ENCODE measurements around the gene LRRC26. TPM values are rescaled to one million over a fixed set of nuclear protein-coding genes. Genes with fewer than 3 reads are reported as not detected.
A peak's percentile ranks its signal among the peaks of the same experiment; 100 is the strongest.

Gene LRRC26
- total and polyA plus RNA-seq, 2 of the 13 experiments (the other 11 are each of a cell fraction or from before 2014, with no cell fraction given): not detected

GRCh38 chr9:137217276-137218211, 47.7 kb upstream of the LRRC26 start (continued):
- TF ChIP-seq ZNF563 (CRISPR knock-in tag; IDR thresholded peaks at IDR 0.05) (no peak; the same call in 1 of the 2 replicates), LRRFIP1 (CRISPR knock-in tag; conservative IDR thresholded peaks at IDR 0.05) (no peak), ZNF776 (CRISPR knock-in tag; IDR thresholded peaks at IDR 0.05) (no peak; the same call in 1 of the 2 replicates), ZBTB4 (CRISPR knock-in tag; IDR thresholded peaks at IDR 0.05; ENCODE audit: borderline replicate concordance) (no peak), PRDM10 (CRISPR knock-in tag; IDR thresholded peaks at IDR 0.05; ENCODE audit: low read depth) (no peak), PAWR (CRISPR knock-in tag; IDR thresholded peaks at IDR 0.05; ENCODE audit: borderline replicate concordance) (no peak), ZNF782 (CRISPR knock-in tag; IDR thresholded peaks at IDR 0.05; ENCODE audit: borderline replicate concordance) (no peak), ZSCAN31 (CRISPR knock-in tag; IDR thresholded peaks at IDR 0.05; ENCODE audit: low read depth) (peak; percentile 1; the same call in 1 of the 2 replicates), HIVEP1 (CRISPR knock-in tag; IDR thresholded peaks at IDR 0.05) (no peak; the same call in 1 of the 2 replicates), ZBTB46 (CRISPR knock-in tag; IDR thresholded peaks at IDR 0.05; ENCODE audit: borderline replicate concordance) (no peak), ZNF83 (CRISPR knock-in tag; IDR thresholded peaks at IDR 0.05; ENCODE audit: borderline replicate concordance) (no peak), KLF12 (CRISPR knock-in tag; IDR thresholded peaks at IDR 0.05; ENCODE audit: borderline replicate concordance) (peak; percentile 86), SRY (CRISPR knock-in tag; IDR thresholded peaks at IDR 0.05) (no peak; the same call in 1 of the 2 replicates), MED13 (CRISPR knock-in tag; IDR thresholded peaks at IDR 0.05) (no peak), SP140L (CRISPR knock-in tag; IDR thresholded peaks at IDR 0.05; ENCODE audit: borderline replicate concordance) (no peak), NFRKB (IDR thresholded peaks at IDR 0.05) (no peak), GTF3A (CRISPR knock-in tag; conservative IDR thresholded peaks at IDR 0.05) (no peak)

Data from HepG2 (cell line).